ENCODE data around the gene ARAP1.

ARAP1 gene

DNA sequence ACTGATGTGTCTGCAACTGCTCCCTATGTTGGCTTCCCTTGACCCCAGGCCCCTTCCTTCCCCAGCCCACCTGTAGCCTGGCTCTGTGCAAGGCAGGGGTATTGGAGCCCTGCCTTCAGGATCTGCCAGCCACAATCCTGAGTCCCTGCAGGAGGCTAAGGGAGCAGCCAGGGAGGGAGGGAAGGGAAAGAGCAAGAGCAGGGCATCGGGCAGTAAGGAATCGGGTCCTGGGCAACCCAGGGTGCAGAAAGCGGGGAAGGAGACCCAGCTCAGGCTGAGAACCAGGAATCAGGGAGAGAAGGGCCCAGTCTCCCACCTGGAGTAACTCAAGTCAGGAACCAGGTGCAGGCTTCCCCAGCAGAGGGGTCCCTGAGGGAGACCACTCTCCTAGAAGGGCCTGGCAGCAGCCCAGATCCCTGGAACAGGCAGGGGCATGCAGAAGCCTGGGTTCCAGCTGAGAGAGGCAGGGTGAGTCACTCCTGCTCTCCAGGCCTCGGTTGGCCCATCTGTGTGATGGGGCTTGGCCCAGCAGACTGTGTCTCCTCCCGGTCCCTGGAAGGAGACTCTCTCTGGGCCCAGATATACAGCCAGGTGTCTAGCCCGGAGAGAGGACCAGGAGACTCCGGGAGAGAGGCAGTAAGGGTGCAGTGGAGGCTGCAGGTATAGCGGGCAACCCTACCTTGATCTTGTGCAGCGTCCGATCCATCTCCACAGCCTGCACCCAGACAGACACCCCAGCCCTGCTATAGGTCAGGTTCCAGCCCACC, 28.3 kb upstream of the ARAP1 start:
- DNase-seq (ENCODE audit: low read depth in 1 of 2, low spot score in 1 of 2): no peak

- no peak for DNase-seq (ENCODE audit: low read depth in 1 of 2, low spot score in 1 of 2)
Observed at GRCh38 chr11:72779495-72780128, 27.4 kb upstream of the ARAP1 start.

DNA sequence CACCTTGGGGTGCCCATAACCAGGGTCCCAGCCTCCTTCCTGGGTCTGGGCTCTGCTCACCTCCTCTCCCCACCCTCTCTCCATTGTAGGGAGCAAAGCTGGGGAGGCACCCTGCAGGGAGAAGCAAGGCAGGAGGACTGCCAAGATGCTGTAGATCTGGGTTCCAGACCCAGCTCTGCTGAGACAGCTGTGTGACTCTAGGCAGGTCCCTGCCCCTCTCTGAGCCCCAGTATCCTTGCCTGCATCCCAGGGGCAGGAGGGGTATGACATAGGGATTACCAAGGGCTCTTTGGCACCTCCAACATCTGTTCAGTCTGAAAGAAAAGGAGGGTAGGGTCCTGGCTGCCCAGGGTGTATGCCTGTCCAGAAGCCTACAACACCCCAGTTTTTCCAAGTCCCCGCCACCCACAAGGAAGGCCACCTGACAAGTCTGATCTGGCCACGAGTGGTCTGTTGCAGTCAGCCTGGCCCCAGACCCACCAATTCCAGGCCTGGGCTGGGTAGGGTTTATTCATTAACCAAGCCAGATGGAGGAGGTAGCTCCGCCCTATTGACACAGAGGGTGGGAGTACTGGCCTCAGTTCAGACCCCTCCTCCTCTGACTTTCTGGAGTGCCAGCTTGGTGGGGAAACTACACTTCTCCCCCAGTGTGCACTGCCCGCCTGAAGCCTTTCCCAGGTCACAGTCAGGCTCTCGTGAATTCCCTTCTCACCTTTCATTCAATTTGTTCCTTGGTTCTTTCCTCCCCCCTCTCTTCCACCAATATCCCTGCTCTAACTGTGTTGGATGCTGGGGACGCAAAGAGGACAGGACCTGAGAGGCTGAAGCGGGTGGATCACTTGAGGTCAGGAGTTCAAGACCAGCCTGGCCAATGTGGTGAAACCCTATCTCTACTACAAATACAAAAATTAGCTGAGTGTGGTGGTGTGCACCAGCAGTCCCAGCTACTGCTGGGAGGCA, 26.6 kb upstream of the ARAP1 start:
- no peak for DNase-seq (ENCODE audit: low read depth in 1 of 2, low spot score in 1 of 2)

GRCh38 chr11:72777755-72778278, 25.6 kb upstream of the ARAP1 start:
- DNase-seq (ENCODE audit: low read depth in 1 of 2, low spot score in 1 of 2): no peak

- no peak for DNase-seq (ENCODE audit: low read depth in 1 of 2, low spot score in 1 of 2)
Observed at GRCh38 chr11:72776844-72777754, 24.9 kb upstream of the ARAP1 start.

GRCh38 chr11:72776117-72776843, 24.1 kb upstream of the ARAP1 start:
- DNase-seq (ENCODE audit: low read depth in 1 of 2, low spot score in 1 of 2): no peak

GRCh38 chr11:72775288-72776110, 23.3 kb upstream of the ARAP1 start:
- DNase-seq (ENCODE audit: low read depth in 1 of 2, low spot score in 1 of 2): no peak

DNA sequence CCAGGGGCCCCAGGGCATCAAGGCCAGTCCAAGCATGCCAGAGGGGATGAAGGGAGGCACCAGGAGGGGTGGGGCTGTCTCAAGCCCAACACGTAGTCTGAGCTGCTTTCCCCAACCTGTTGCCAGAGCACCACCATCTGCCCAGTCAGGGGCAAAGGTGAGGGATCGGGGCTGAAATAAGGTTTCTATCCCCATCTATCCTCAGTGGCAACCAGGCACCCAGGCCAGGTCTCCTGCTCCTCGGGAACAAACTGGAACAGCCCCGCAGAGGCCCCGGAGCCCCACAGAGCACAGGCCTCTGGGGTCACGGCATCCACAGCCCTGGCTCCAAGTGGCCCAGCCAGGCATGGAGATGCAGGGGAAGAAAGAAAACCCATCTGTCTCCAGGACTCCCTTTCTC, 22.3 kb upstream of the ARAP1 start:
- DNase-seq (ENCODE audit: low read depth in 1 of 2, low spot score in 1 of 2): no peak

- DNase-seq (ENCODE audit: low read depth in 1 of 2, low spot score in 1 of 2): no peak
Observed at GRCh38 chr11:72773696-72774095, 21.5 kb upstream of the ARAP1 start.

DNA sequence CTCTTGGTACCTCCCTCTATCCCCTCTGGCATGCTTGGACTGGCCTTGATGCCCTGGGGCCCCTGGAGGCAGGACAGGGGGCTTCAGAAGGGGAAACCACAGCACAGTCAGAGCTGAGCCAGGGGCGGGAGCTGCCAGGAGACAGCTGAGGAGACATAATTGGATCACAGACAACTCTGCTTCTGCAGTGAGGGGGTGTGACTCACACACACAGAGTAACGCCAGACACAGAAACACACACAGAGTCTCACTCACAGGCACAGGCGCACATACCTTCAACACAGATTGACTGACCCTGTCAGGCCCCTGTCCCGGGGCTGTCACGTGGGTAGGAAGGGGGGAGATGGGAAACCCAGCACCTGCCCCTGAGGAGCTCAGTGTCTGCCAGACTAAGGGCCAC, 21.1 kb upstream of the ARAP1 start:
- DNase-seq (ENCODE audit: low read depth in 1 of 2, low spot score in 1 of 2): no peak

DNA sequence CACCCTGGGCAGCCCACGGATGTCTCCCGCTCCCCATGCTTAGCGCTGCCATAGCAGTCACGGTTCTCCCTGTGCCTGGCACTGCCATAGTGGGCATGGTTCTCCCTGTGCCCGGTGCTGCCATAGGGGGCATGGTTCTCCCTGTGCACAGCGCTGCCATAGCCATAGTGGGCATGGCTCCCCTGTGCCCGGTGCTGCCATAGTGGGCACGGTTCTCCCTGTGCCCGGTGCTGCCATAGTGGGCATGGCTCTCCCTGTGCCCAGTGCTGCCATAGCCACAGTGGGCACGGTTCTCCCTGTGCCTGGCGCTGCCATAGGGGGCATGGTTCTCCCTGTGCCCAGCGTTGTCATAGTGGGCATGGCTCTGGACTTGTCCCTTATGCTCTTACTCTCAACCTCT, 19.9 kb upstream of the ARAP1 start:
- no peak for DNase-seq (ENCODE audit: low read depth in 1 of 2, low spot score in 1 of 2)

DNA sequence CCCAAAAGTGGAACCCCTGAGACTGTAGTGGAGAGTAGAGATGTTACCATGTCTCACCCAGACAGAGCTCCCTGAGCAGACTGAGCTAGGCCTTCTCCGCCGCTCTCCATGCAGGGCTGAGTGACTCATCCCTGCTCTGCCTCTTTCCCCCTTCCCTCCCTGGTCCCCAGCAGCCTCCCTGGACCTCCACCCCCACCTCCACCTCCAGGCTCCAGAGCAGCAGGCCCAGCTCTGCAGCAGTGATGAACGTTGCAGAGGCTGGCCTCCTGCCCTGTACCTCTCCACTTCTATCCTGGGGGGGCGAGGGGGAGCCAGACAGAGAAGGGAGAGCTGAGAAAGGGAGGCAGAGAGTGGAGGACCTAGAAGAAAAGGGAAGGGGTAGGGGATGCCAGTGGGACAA, 19.3 kb upstream of the ARAP1 start:
- DNase-seq (ENCODE audit: low read depth in 1 of 2, low spot score in 1 of 2): no peak

DNA sequence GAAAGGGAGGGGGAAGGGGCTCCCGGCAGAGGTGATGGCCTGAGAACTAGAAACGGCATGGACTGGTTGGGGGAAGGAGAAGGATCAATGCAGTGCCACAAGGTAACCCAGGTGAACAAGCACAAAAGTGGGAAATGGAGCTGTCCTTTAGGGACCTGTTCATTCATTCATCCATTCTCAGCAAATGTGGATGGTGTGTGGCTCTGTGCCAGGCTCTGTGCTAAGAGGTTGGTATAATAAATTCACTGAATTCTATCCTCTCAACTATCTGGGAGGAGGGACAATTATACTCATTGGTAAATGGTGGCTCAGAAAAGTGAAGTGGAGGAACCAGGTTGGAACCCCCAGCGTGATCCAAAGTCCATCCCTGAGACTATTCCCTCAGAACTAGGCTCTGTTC, 18.6 kb upstream of the ARAP1 start:
- DNase-seq (ENCODE audit: low read depth in 1 of 2, low spot score in 1 of 2): no peak

DNA sequence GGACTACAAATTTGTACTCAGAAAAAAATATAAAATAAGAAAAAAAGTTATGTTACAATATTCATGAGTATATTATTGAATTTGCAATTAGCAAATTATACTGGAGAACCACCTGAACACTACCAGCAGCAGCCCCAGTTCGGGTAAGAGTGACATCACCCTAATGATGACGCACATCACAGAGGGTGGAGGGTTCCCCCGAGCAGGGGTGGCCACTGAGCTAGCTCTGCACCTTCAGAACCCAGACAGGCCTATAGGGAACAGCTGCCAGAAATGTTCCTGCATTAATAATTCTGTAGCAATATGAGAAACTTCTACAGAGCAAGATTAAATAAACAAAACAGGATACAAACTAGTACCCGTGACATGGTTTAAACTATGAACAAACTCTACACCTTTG, 17.5 kb upstream of the ARAP1 start:
- DNase-seq (ENCODE audit: low read depth in 1 of 2, low spot score in 1 of 2): no peak

GRCh38 chr11:72768581-72768980, 16.4 kb upstream of the ARAP1 start:
- no peak for DNase-seq (ENCODE audit: low read depth in 1 of 2, low spot score in 1 of 2)

DNA sequence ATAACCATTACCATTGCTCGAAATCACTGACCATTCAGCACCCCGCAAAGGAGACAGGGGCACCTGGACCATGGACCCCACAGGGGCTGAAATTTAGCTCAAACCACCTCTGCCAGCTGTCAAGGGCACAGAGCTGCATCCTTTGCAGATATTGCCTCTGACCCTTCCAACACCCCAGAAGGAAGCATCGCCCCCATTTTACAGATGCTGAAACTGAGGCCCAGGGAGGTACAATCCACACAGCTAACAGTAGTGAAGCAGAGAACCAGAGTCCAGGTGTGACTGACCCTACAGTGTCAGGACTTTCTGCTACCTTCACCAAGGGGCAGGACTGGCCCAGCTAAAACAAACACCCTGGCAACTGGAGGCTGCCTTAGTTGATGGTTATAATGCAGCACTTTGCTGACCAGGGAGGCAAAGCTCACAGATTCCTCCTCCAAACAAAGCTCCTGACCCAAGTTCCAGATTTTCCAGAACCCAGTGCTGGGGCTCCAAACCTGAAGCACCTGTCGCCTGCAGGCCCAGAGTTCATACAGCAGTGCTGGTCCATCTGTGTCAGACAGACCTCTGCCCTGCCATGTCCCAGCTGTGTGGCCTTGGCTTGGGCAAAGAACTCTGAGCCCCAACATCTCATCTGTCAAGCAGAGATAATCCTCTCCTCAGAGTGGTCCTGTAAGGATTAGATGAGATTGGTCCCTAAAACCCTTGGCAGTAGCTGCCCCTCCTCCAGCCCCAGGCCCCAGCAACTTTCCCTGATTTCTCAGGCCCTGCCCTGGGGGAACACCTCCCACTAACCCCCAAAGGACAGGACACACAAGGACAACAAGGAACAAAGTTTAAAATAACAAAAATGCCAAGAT, 15.2 kb upstream of the ARAP1 start:
- no peak for DNase-seq (ENCODE audit: low read depth in 1 of 2, low spot score in 1 of 2)

GRCh38 chr11:72766152-72766902, 14.1 kb upstream of the ARAP1 start:
- DNase-seq (ENCODE audit: low read depth in 1 of 2, low spot score in 1 of 2): no peak

Measured in stimulated activated CD4-positive, alpha-beta T cell treated with anti-CD3 and anti-CD28 coated beads, Interleukin-15, amount 100 ng/mL, for 1 hour (primary cell).